Lower leg skin (tissue), 4 donors: ENCODE measurements around the gene PYURF. TPM values are rescaled to one million over a fixed set of nuclear protein-coding genes. Genes with fewer than 3 reads are reported as not detected.

Experiments
- DNase-seq, 2 donors: peaks; one replicate each; pipeline ENCODE4 v3.0.0-alpha.2; 2019; ENCODE audit warnings: low spot score in 2 of 2
- H3K4me3 ChIP-seq: fragments of 200-600 bp; sonication (generic); 2 replicates; pipeline ENCODE4 v1.5.1; 2017; ENCODE audit warnings: mild to moderate bottlenecking, low read depth; ENCODE audit not compliant: poor library complexity, severe bottlenecking
- CTCF ChIP-seq, 3 donors: fragments of 450-650 bp; IDR thresholded peaks; one replicate each; pipeline ENCODE4 v1.5.1; 2016; ENCODE audit warnings: antibody characterized with exemption in 3 of 3, mild to moderate bottlenecking in 3 of 3, moderate library complexity in 2 of 3
- POLR2A ChIP-seq, 2 donors: fragments of 450-650 bp; IDR thresholded peaks; one replicate each; pipeline ENCODE4 v1.6.1; 2016 to 2017; ENCODE audit warnings: antibody characterized with exemption in 2 of 2, mild to moderate bottlenecking in 1 of 2, moderate library complexity in 1 of 2
- WGBS, 2 donors: methylation state at CpG; one replicate each; pipeline ENCODE4 v1.1.5; 2018; 5-methylcytosine and 5-hydroxymethylcytosine counted together
- intact Hi-C: fragments of 100-400 bp; cut with DNase I; formaldehyde crosslinking; loops from one replicate; pipeline ENCODE4 v1.15.0; 2023; ENCODE audit warnings: low total_unique reads
- total RNA-seq, 4 donors: library from RNA; depleted of rRNA; stranded (reverse); fragments of >200 nt; gene quantifications; one replicate each; pipeline ENCODE4 v1.1.0, GENCODE V29; 2016

PYURF gene
- total RNA-seq, 4 donors from 2014 or later, result 83.8 to 110 (median 85.7) TPM

GRCh38 chr4:88516746-88517145, 6.8 kb downstream of the PYURF start:
- TF ChIP-seq CTCF (IDR thresholded peaks at IDR 0.05) (no peak), POLR2A (IDR thresholded peaks at IDR 0.05) (no peak)
- WGBS, 2 donors, result 91 to 92% methylated on average over 3 of the region's 3 CpGs
- intact Hi-C loops, result loop anchor here (5.0 to 10.0 kb wide), 3 partner anchors 299 to 662 kb away; no protein-coding TSS in a partner anchor
- no peak for DNase-seq
- H3K4me3 ChIP-seq, result no peak overlapping the region

- intact Hi-C loops, result loop anchor here (5.0 to 10.0 kb wide), 3 partner anchors 298 to 660 kb away; no protein-coding TSS in a partner anchor
- TF ChIP-seq CTCF (IDR thresholded peaks at IDR 0.05), result no peak
- no peak for TF ChIP-seq POLR2A (IDR thresholded peaks at IDR 0.05)
- no peak overlapping the region for H3K4me3 ChIP-seq
- WGBS, 2 donors, result 82 to 85% methylated on average over 8 of the region's 8 CpGs
- no peak for DNase-seq
These were observed 8.7 kb downstream of the PYURF start for GRCh38 chr4:88514557-88515511.

GRCh38 chr4:88511236-88511635, 12.3 kb downstream of the PYURF start:
- no peak overlapping the region for H3K4me3 ChIP-seq
- 89% methylated on average over 3 of the region's 3 CpGs for WGBS, 2 donors
- TF ChIP-seq CTCF (IDR thresholded peaks at IDR 0.05), result no peak
- no peak for TF ChIP-seq POLR2A (IDR thresholded peaks at IDR 0.05)
- intact Hi-C loops, result loop anchor here (10.0 kb wide), 2 partner anchors 476 to 656 kb away; no protein-coding TSS in a partner anchor
- DNase-seq, result no peak

GRCh38 chr4:88503344-88503743, 20.2 kb downstream of the PYURF start:
- no peak for DNase-seq
- TF ChIP-seq CTCF (IDR thresholded peaks at IDR 0.05) (no peak), POLR2A (IDR thresholded peaks at IDR 0.05) (no peak)
- 83 to 92% methylated on average over 2 of the region's 2 CpGs for WGBS, 2 donors
- intact Hi-C loops, result no loop called here
- no peak overlapping the region for H3K4me3 ChIP-seq

- WGBS, 2 donors, result 80 to 100% methylated on average over 2 of the region's 2 CpGs
- TF ChIP-seq POLR2A (IDR thresholded peaks at IDR 0.05) (no peak), CTCF (IDR thresholded peaks at IDR 0.05) (no peak)
- DNase-seq, result no peak
- intact Hi-C loops, result no loop called here
- no peak overlapping the region for H3K4me3 ChIP-seq
These were observed 25.6 kb downstream of the PYURF start for GRCh38 chr4:88497859-88498409.
